ENCODE results near the gene CYP27B1. TPM values are rescaled to one million over a fixed set of nuclear protein-coding genes. Genes with fewer than 3 reads are reported as not detected.

The CYP27B1 gene
- total and polyA plus RNA-seq, 3 donors from 2014 or later: 2.2 to 30.2 (median 3.9) TPM

- peak; percentile 77 for DNase-seq
- no peaks in the 10 kb centered on the region for H3K27me3 ChIP-seq
- H3K36me3 ChIP-seq (ENCODE audit: low read depth, missing control alignments): no peaks in the 10 kb centered on the region
- H3K9me3 ChIP-seq: no peaks in the 10 kb centered on the region
- intact Hi-C loops (cut with DNase I; ENCODE audit: low total_unique reads): no loop called here
- peak within 1 kb of the TSS; percentile 80 to 85 for H3K4me3 ChIP-seq
- H3K4me1 ChIP-seq: peaks cover 4% of the 10 kb centered on the region
- 1 to 3% methylated on average over 19 to 67 of the region's 67 CpGs for WGBS, 2 donors
- H3K27ac ChIP-seq: peak within 1 kb of the TSS; percentile 69 to 85
- TF ChIP-seq POLR2A (IDR thresholded peaks at IDR 0.05) (no peak), CTCF (IDR thresholded peaks at IDR 0.05) (peak in 1 of 3 experiments; percentile 12)
Observed at GRCh38 chr12:57772429-57773322, 5.8 kb upstream of the CYP27B1 start, which contains the start of gene EEF1AKMT3. Gene EEF1AKMT3, plus strand, starts transcription at chr12:57772614. Its CDS starts 111 bp downstream, at chr12:57772725.

- H3K36me3 ChIP-seq (ENCODE audit: low read depth, missing control alignments): no peaks in the 10 kb centered on the region
- DNase-seq: peak; percentile 99
- intact Hi-C loops (cut with DNase I; ENCODE audit: low total_unique reads): no loop called here
- H3K27ac ChIP-seq: peak within 1 kb of the TSS; percentile 69 to 85
- peak within 1 kb of the TSS; percentile 80 to 85 for H3K4me3 ChIP-seq
- H3K9me3 ChIP-seq: no peaks in the 10 kb centered on the region
- 0 to 2% methylated on average over 8 to 27 of the region's 28 CpGs for WGBS, 2 donors
- peak in 1 of 3 experiments; percentile 29 for TF ChIP-seq CTCF (IDR thresholded peaks at IDR 0.05)
- TF ChIP-seq POLR2A (IDR thresholded peaks at IDR 0.05): no peak
- H3K4me1 ChIP-seq: peaks cover 5% of the 10 kb centered on the region
- no peaks in the 10 kb centered on the region for H3K27me3 ChIP-seq
Observed at GRCh38 chr12:57771873-57772428, 5.1 kb upstream of the CYP27B1 start, which contains the start of gene METTL1. Gene METTL1, minus strand, starts transcription at chr12:57772105. Its CDS starts 22 bp downstream, at chr12:57772083.

- Histone ChIP-seq H3K9me3 (no peaks in the 10 kb centered on the region), H3K4me1 (peaks cover 11% of the 10 kb centered on the region), H3K27ac (peak overlapping the region; percentile 69 to 85), H3K36me3 (ENCODE audit: low read depth, missing control alignments) (no peaks in the 10 kb centered on the region), H3K27me3 (no peaks in the 10 kb centered on the region), H3K4me3 (peak overlapping the region; percentile 80 to 85)
- no peak for TF ChIP-seq CTCF (IDR thresholded peaks at IDR 0.05)
- TF ChIP-seq POLR2A (IDR thresholded peaks at IDR 0.05): no peak
- 2% methylated on average over 16 of the region's 16 CpGs for WGBS, 2 donors
- intact Hi-C loops (cut with DNase I; ENCODE audit: low total_unique reads): no loop called here
- peak; percentile 95 for DNase-seq
Observed at GRCh38 chr12:57771236-57771872, 4.5 kb upstream of the CYP27B1 start.

GRCh38 chr12:57770734-57771133 lies 3.9 kb upstream of the CYP27B1 start:
- Histone ChIP-seq H3K27ac (no peak overlapping the region), H3K27me3 (no peaks in the 10 kb centered on the region), H3K4me1 (peaks cover 17% of the 10 kb centered on the region), H3K4me3 (no peak overlapping the region), H3K36me3 (ENCODE audit: low read depth, missing control alignments) (no peaks in the 10 kb centered on the region), H3K9me3 (no peaks in the 10 kb centered on the region)
- TF ChIP-seq POLR2A (IDR thresholded peaks at IDR 0.05) (no peak), CTCF (IDR thresholded peaks at IDR 0.05) (no peak)
- no peak for DNase-seq
- WGBS, 2 donors: 58 to 77% methylated on average over 4 of the region's 4 CpGs
- intact Hi-C loops (cut with DNase I; ENCODE audit: low total_unique reads): no loop called here
